Loucy (cell line): ENCODE data around the gene NFASC.

ENCODE experiments used
- H2AFZ ChIP-seq: fragments of 200-600 bp; sonication (generic); 2 replicates; pipeline ENCODE4 v1.6.0; 2016; ENCODE audit warnings: antibody characterized with exemption, mild to moderate bottlenecking, low read length, moderate library complexity
- H3F3A ChIP-seq: fragments of 200-600 bp; 2 replicates; pipeline ENCODE4 v1.6.0; 2016; ENCODE audit warnings: antibody characterized with exemption, low read depth, mild to moderate bottlenecking
- H3K27me3 ChIP-seq: fragments of 200-600 bp; sonication (generic); 2 replicates; pipeline ENCODE4 v1.6.1; 2014; ENCODE audit warnings: low read length, mild to moderate bottlenecking; ENCODE audit not compliant: insufficient read depth, poor library complexity, severe bottlenecking
- H3K36me3 ChIP-seq: fragments of 200-600 bp; sonication (generic); 2 replicates; pipeline ENCODE4 v1.6.1; 2016; ENCODE audit warnings: low read length; ENCODE audit not compliant: insufficient read depth
- H3K4me1 ChIP-seq: fragments of 200-600 bp; sonication (generic); 2 replicates; pipeline ENCODE4 v1.5.1; 2014; ENCODE audit warnings: low read length, mild to moderate bottlenecking; ENCODE audit not compliant: insufficient read depth, poor library complexity, severe bottlenecking
- H3K4me2 ChIP-seq: fragments of 200-600 bp; sonication (generic); 2 replicates; pipeline ENCODE4 v1.6.0; 2014; ENCODE audit warnings: antibody characterized with exemption, low read length, low read depth, mild to moderate bottlenecking; ENCODE audit not compliant: poor library complexity, severe bottlenecking
- H3K4me3 ChIP-seq: fragments of 200-600 bp; sonication (generic); 2 replicates; pipeline ENCODE4 v1.5.1; 2014; ENCODE audit warnings: low read length, mild to moderate bottlenecking, mixed read lengths; ENCODE audit not compliant: poor library complexity, severe bottlenecking
- H3K79me2 ChIP-seq: fragments of 200-600 bp; sonication (generic); 2 replicates; pipeline ENCODE4 v1.6.1; 2014; ENCODE audit warnings: low read length; ENCODE audit not compliant: insufficient read depth
- H3K9ac ChIP-seq: fragments of 200-600 bp; sonication (generic); 2 replicates; pipeline ENCODE4 v1.6.0; 2014; ENCODE audit warnings: mild to moderate bottlenecking, low read depth, low read length, moderate library complexity; ENCODE audit not compliant: poor library complexity, severe bottlenecking
- H3K9me2 ChIP-seq: fragments of 200-600 bp; sonication (generic); replicated peaks from 2 replicates; pipeline ENCODE4 v1.6.1; 2016; ENCODE audit warnings: low read depth, low read length, mixed read lengths
- H3K9me3 ChIP-seq: fragments of 200-600 bp; sonication (generic); 2 replicates; pipeline ENCODE4 v1.6.1; 2014; ENCODE audit warnings: mild to moderate bottlenecking, antibody characterized with exemption, low read length, low read depth; ENCODE audit not compliant: insufficient read depth
- H4K20me1 ChIP-seq: fragments of 200-600 bp; sonication (generic); 2 replicates; pipeline ENCODE4 v1.6.0; 2014; ENCODE audit warnings: antibody characterized with exemption, low read length, mild to moderate bottlenecking; ENCODE audit not compliant: insufficient read depth, poor library complexity, severe bottlenecking
- CTCF ChIP-seq: fragments of 200-600 bp; sonication (generic); conservative IDR thresholded peaks from 2 replicates; pipeline ENCODE4 v1.5.1; 2014; ENCODE audit warnings: mild to moderate bottlenecking, antibody characterized with exemption, low read length
- EZH2phosphoT487 ChIP-seq: fragments of 200-600 bp; IDR thresholded peaks from 2 replicates; pipeline ENCODE4 v1.6.1; 2018; ENCODE audit warnings: antibody characterized with exemption, mild to moderate bottlenecking, moderate library complexity, borderline replicate concordance

NFASC gene

GRCh38 chr1:204921855-204922516, 51.3 kb downstream of the NFASC start:
- no peak overlapping the region for H2AFZ ChIP-seq
- no peaks in the 10 kb centered on the region for H4K20me1 ChIP-seq
- no peaks in the 10 kb centered on the region for H3K36me3 ChIP-seq
- H3K9me2 ChIP-seq = no peaks in the 10 kb centered on the region
- TF ChIP-seq CTCF (no peak), EZH2phosphoT487 (no peak)
- H3K4me2 ChIP-seq = no peak overlapping the region
- no peaks in the 10 kb centered on the region for H3K9me3 ChIP-seq
- no peaks in the 10 kb centered on the region for H3F3A ChIP-seq
- H3K4me3 ChIP-seq = no peak overlapping the region
- no peaks in the 10 kb centered on the region for H3K79me2 ChIP-seq
- no peak overlapping the region for H3K9ac ChIP-seq
- no peaks in the 10 kb centered on the region for H3K4me1 ChIP-seq
- H3K27me3 ChIP-seq = no peaks in the 10 kb centered on the region

- H3K9me3 ChIP-seq = no peaks in the 10 kb centered on the region
- H2AFZ ChIP-seq = no peak overlapping the region
- H3K36me3 ChIP-seq = no peaks in the 10 kb centered on the region
- no peaks in the 10 kb centered on the region for H3K27me3 ChIP-seq
- no peak overlapping the region for H3K4me2 ChIP-seq
- no peaks in the 10 kb centered on the region for H3F3A ChIP-seq
- TF ChIP-seq EZH2phosphoT487 = no peak
- no peak for TF ChIP-seq CTCF
- H3K9me2 ChIP-seq = no peaks in the 10 kb centered on the region
- no peak overlapping the region for H3K9ac ChIP-seq
- no peaks in the 10 kb centered on the region for H3K4me1 ChIP-seq
- no peak overlapping the region for H3K4me3 ChIP-seq
- H3K79me2 ChIP-seq = no peaks in the 10 kb centered on the region
- H4K20me1 ChIP-seq = no peaks in the 10 kb centered on the region
These were observed 52.5 kb downstream of the NFASC start for GRCh38 chr1:204923201-204923600.

GRCh38 chr1:204923626-204924012, 53.0 kb downstream of the NFASC start:
- H3K27me3 ChIP-seq = no peaks in the 10 kb centered on the region
- TF ChIP-seq EZH2phosphoT487 (no peak), CTCF (no peak)
- H3K9ac ChIP-seq = no peak overlapping the region
- H3K9me3 ChIP-seq = no peaks in the 10 kb centered on the region
- no peaks in the 10 kb centered on the region for H3K9me2 ChIP-seq
- no peaks in the 10 kb centered on the region for H3K4me1 ChIP-seq
- H4K20me1 ChIP-seq = no peaks in the 10 kb centered on the region
- no peaks in the 10 kb centered on the region for H3K36me3 ChIP-seq
- H3K4me2 ChIP-seq = no peak overlapping the region
- no peaks in the 10 kb centered on the region for H3K79me2 ChIP-seq
- H2AFZ ChIP-seq = no peak overlapping the region
- no peaks in the 10 kb centered on the region for H3F3A ChIP-seq
- no peak overlapping the region for H3K4me3 ChIP-seq
